Stimulated activated CD4-positive, alpha-beta T cell treated with anti-CD3 and anti-CD28 coated beads, Interleukin-15, amount 100 ng/mL, for 24 hours (primary cell): ENCODE measurements around the gene TRNT1.
A peak's percentile ranks its signal among the peaks of the same experiment; 100 is the strongest.

ENCODE experiments used
- DNase-seq: peaks from one replicate; pipeline ENCODE4 v3.0.0-alpha.2; 2020

The TRNT1 gene

GRCh38 chr3:3126477-3127431, at the start of gene TRNT1:
TSS of gene TRNT1 (plus strand) at chr3:3126940. CDS start at chr3:3129041, 2,101 bp downstream.
- DNase-seq, result peak; percentile 98

- no peak for DNase-seq
These were observed 46.4 kb upstream of the TRNT1 start for GRCh38 chr3:3080309-3080708.

GRCh38 chr3:3081381-3082233, 45.1 kb upstream of the TRNT1 start:
- DNase-seq, result no peak

- no peak for DNase-seq
These were observed 44.4 kb upstream of the TRNT1 start for GRCh38 chr3:3082234-3082924.

GRCh38 chr3:3084890-3085289, 41.9 kb upstream of the TRNT1 start:
- no peak for DNase-seq

- DNase-seq, result no peak
These were observed 41.0 kb upstream of the TRNT1 start for GRCh38 chr3:3085782-3086181.

GRCh38 chr3:3086239-3086638, 40.5 kb upstream of the TRNT1 start:
- no peak for DNase-seq

GRCh38 chr3:3087279-3087678, 39.5 kb upstream of the TRNT1 start:
- DNase-seq, result no peak

- no peak for DNase-seq
These were observed 38.8 kb upstream of the TRNT1 start for GRCh38 chr3:3087716-3088465.

- DNase-seq, result no peak
These were observed 37.7 kb upstream of the TRNT1 start for GRCh38 chr3:3089017-3089416.

GRCh38 chr3:3097958-3098357, 28.8 kb upstream of the TRNT1 start:
- DNase-seq, result no peak

- no peak for DNase-seq
These were observed 24.9 kb upstream of the TRNT1 start for GRCh38 chr3:3101660-3102458.

- no peak for DNase-seq
These were observed 24.0 kb upstream of the TRNT1 start for GRCh38 chr3:3102751-3103150.

- DNase-seq, result no peak
These were observed 21.5 kb upstream of the TRNT1 start for GRCh38 chr3:3105246-3105645.

- no peak for DNase-seq
These were observed 20.9 kb upstream of the TRNT1 start for GRCh38 chr3:3105815-3106214.

GRCh38 chr3:3107181-3107580, 19.6 kb upstream of the TRNT1 start:
- no peak for DNase-seq

- DNase-seq, result no peak
These were observed 18.9 kb upstream of the TRNT1 start for GRCh38 chr3:3107858-3108257.

- no peak for DNase-seq
These were observed 17.1 kb upstream of the TRNT1 start for GRCh38 chr3:3109407-3110298.

- DNase-seq, result no peak
These were observed 16.5 kb upstream of the TRNT1 start, which contains the start of gene IL5RA for GRCh38 chr3:3110299-3110630. TSS of gene IL5RA (minus strand) at chr3:3110374. CDS start at chr3:3104984, 5,390 bp downstream.

GRCh38 chr3:3110749-3111361, 15.9 kb upstream of the TRNT1 start:
- no peak for DNase-seq
